ENCODE results near the gene MAP4K3. TPM values are rescaled to one million over a fixed set of nuclear protein-coding genes. Genes with fewer than 3 reads are reported as not detected.

Gene MAP4K3
- total and polyA plus RNA-seq, 9 donors: 20.6 to 96.4 (median 53.0) TPM

DNA sequence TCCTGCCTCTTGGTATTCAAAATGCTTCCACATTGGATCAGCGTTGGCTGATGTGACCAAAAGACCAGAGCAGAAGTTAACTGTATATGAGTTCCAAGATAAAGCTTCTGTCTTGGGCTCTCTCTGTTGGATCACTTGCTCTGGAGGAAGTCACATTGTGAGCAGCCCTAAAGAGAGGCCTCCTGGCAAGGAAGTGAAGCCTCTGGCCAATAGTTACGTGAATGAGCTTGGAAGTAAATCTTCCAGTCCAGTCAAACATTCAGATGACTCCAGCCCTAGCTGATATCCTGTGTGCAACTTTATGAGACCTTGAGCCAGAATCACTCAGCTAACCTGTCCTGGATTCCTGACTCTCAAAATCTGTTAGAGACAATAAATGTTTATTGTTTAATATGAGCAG lies 125.6 kb downstream of the MAP4K3 start:
- TF ChIP-seq EP300 (IDR thresholded peaks at IDR 0.05): no peak
- TF ChIP-seq, protein P1, sequence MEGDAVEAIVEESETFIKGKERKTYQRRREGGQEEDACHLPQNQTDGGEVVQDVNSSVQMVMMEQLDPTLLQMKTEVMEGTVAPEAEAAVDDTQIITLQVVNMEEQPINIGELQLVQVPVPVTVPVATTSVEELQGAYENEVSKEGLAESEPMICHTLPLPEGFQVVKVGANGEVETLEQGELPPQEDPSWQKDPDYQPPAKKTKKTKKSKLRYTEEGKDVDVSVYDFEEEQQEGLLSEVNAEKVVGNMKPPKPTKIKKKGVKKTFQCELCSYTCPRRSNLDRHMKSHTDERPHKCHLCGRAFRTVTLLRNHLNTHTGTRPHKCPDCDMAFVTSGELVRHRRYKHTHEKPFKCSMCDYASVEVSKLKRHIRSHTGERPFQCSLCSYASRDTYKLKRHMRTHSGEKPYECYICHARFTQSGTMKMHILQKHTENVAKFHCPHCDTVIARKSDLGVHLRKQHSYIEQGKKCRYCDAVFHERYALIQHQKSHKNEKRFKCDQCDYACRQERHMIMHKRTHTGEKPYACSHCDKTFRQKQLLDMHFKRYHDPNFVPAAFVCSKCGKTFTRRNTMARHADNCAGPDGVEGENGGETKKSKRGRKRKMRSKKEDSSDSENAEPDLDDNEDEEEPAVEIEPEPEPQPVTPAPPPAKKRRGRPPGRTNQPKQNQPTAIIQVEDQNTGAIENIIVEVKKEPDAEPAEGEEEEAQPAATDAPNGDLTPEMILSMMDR (IDR thresholded peaks at IDR 0.05): no peak
- TF ChIP-seq POLR2A (IDR thresholded peaks at IDR 0.05): no peak
- Histone ChIP-seq H3K27me3 (no peaks in the 10 kb centered on the region), H3K4me3 (no peak overlapping the region), H3K9me3 (no peaks in the 10 kb centered on the region), H3K27ac (no peak overlapping the region), H3K4me1 (ENCODE audit: insufficient read depth) (no peaks in the 10 kb centered on the region), H3K36me3 (no peaks in the 10 kb centered on the region)
- DNase-seq: no peak
- WGBS, 3 donors: 94 to 97% (median 95%) methylated on average over 2 of the region's 2 CpGs
- intact Hi-C loops (cut with DNase I): no loop called here

DNA sequence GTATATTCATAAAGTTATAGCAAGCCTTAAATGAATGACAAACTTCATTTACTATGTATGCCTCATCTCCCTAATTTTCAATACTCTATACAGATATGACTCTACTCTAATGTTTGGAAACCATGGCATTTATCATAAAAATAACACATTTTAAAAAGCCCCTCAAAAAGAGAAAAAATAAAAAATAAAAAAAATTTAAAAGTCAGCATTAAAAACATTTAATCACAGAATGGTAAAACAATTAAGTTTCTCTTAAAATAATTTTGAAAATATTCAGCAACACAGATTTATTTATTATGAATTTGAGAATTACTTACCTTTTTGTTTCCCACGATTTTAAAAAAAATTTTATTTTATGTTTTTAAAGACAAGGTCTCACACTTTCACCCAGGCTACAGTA lies 128.3 kb downstream of the MAP4K3 start:
- Histone ChIP-seq H3K4me3 (no peak overlapping the region), H3K9me3 (no peaks in the 10 kb centered on the region), H3K27ac (no peak overlapping the region), H3K27me3 (no peaks in the 10 kb centered on the region), H3K36me3 (no peaks in the 10 kb centered on the region), H3K4me1 (ENCODE audit: insufficient read depth) (no peaks in the 10 kb centered on the region)
- 42 to 75% (median 60%) methylated on average over 1 of the region's 1 CpG for WGBS, 3 donors
- TF ChIP-seq, protein P1 (IDR thresholded peaks at IDR 0.05): no peak
- TF ChIP-seq POLR2A (IDR thresholded peaks at IDR 0.05) (no peak), EP300 (IDR thresholded peaks at IDR 0.05) (no peak)
- intact Hi-C loops (cut with DNase I): no loop called here
- no peak for DNase-seq

DNA sequence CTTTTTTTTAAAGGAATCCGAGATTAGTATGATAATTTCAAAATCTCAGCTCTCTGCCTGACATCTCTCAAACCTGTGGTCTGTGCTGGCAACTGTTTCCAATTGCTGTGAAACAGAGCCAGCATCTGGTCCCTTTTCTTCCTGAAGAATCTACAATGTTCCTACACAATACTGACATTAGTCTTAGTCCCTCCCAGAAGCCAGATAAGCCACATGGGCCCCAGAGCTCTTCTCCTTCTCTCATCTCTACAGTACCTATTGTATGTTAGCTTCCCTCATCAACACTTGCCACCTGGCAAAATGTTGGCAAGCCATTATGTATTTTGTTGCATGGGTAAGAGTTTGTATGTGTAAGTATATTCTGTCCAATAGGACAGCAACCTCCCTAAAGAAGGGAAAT lies 130.5 kb downstream of the MAP4K3 start:
- intact Hi-C loops (cut with DNase I): no loop called here
- no peaks in the 10 kb centered on the region for H3K9me3 ChIP-seq
- no peak overlapping the region for H3K27ac ChIP-seq
- DNase-seq: no peak
- no peak overlapping the region for H3K4me3 ChIP-seq
- no peak for TF ChIP-seq EP300 (IDR thresholded peaks at IDR 0.05)
- no peaks in the 10 kb centered on the region for H3K27me3 ChIP-seq
- no peaks in the 10 kb centered on the region for H3K4me1 ChIP-seq (ENCODE audit: insufficient read depth)
- 84 to 89% (median 88%) methylated on average over 1 of the region's 1 CpG for whole genome bisulfite sequencing, 3 donors
- H3K36me3 ChIP-seq: no peaks in the 10 kb centered on the region

DNA sequence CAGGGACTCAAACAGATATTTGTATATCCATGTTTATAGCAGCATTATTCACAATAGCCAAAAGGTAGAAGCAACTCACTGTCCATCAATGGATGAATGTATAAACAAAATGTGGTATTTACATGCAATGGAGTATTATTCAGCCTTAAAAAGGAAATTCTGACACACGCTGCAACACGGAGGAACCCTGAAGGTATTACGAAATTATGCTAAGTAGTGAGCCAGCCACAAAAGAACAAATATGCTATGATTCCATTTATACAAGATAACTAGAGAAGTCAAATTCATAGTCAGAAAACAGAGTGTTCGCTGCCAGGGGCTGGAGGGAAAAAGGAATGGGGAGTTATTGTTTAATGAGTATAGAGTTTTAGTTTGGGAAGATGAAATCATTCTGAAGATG lies 132.4 kb downstream of the MAP4K3 start:
- no peaks in the 10 kb centered on the region for H3K36me3 ChIP-seq
- no peaks in the 10 kb centered on the region for H3K9me3 ChIP-seq
- H3K27ac ChIP-seq: no peak overlapping the region
- H3K4me1 ChIP-seq (ENCODE audit: insufficient read depth): no peaks in the 10 kb centered on the region
- 95 to 97% (median 97%) methylated on average over 4 of the region's 4 CpGs for WGBS, 3 donors
- intact Hi-C loops (cut with DNase I): no loop called here
- H3K27me3 ChIP-seq: no peaks in the 10 kb centered on the region
- H3K4me3 ChIP-seq: no peak overlapping the region
- no peak for DNase-seq
- TF ChIP-seq POLR2A (IDR thresholded peaks at IDR 0.05) (no peak), EP300 (IDR thresholded peaks at IDR 0.05) (no peak)
- TF ChIP-seq, protein P1 (IDR thresholded peaks at IDR 0.05): no peak

DNA sequence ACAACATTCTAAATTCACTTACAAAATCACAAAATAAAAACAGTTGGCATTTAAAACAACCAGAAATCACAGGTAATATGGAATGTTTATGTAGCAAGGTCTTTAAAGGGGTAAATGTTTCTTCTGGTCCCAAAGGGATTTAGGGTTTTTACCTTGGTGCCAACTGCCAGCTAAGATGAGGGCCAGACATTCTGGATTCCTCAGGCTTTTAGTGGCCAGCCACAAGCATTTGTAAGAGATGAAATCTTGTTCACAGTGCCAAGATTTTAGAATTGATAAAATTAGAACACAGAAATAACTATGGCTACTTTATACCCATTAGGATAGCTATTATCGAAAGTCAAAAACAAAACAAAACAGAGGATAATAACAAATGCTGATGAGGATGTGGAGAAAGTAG lies 132.9 kb downstream of the MAP4K3 start:
- Histone ChIP-seq H3K27ac (no peak overlapping the region), H3K4me1 (ENCODE audit: insufficient read depth) (no peaks in the 10 kb centered on the region), H3K27me3 (no peaks in the 10 kb centered on the region), H3K4me3 (no peak overlapping the region), H3K9me3 (no peaks in the 10 kb centered on the region), H3K36me3 (no peaks in the 10 kb centered on the region)
- intact Hi-C loops (cut with DNase I): no loop called here
- 80 to 83% (median 82%) methylated on average over 1 of the region's 1 CpG for WGBS, 3 donors
- TF ChIP-seq EP300 (IDR thresholded peaks at IDR 0.05): no peak
- TF ChIP-seq, protein P1 (IDR thresholded peaks at IDR 0.05): no peak
- no peak for DNase-seq
